Sigmoid colon (tissue), 7 donors: Measurements from ENCODE around the gene CYP39A1. TPM values are rescaled to one million over a fixed set of nuclear protein-coding genes. Genes with fewer than 3 reads are reported as not detected.

Experiments
- DNase-seq: peaks from one replicate; pipeline ENCODE4 v3.0.0-alpha.2; 2019
- H3K27ac ChIP-seq, 4 donors: fragments of 200-600 bp; sonication (generic); one replicate each; pipeline ENCODE4 v1.5.1; 2016 to 2019; ENCODE audit warnings: mild to moderate bottlenecking in 1 of 4
- H3K27me3 ChIP-seq, 3 donors: fragments of 200-600 bp; sonication (generic); one replicate each; pipeline ENCODE4 v1.5.1; 2019; ENCODE audit warnings: mild to moderate bottlenecking in 1 of 3
- H3K36me3 ChIP-seq, 4 donors: fragments of 200-600 bp; sonication (generic); one replicate each; pipeline ENCODE4 v1.5.1; 2016 to 2019
- H3K4me1 ChIP-seq, 4 donors: fragments of 200-600 bp; sonication (generic); one replicate each; pipeline ENCODE4 v1.5.1; 2017 to 2019
- H3K4me3 ChIP-seq, 4 donors: fragments of 200-600 bp; sonication (generic); one replicate each; pipeline ENCODE4 v1.5.1; 2017 to 2019; ENCODE audit warnings: mild to moderate bottlenecking in 2 of 4, moderate library complexity in 1 of 4
- H3K9me3 ChIP-seq, 4 donors: fragments of 200-600 bp in 3 of 4; sonication (generic) in 3 of 4; one replicate each; pipeline versions ENCODE4 v1.5.1 to v1.6.1; 2013 to 2019
- EP300 ChIP-seq, 4 donors: sonication (generic); formaldehyde crosslinking; IDR thresholded peaks; one replicate each; pipeline ENCODE4 v1.6.1; 2017; ENCODE audit warnings: antibody characterized with exemption in 4 of 4
- POLR2A ChIP-seq, 2 donors: fragments of 450-650 bp; IDR thresholded peaks; one replicate each; pipeline ENCODE4 v1.6.1; 2016; ENCODE audit warnings: antibody characterized with exemption in 2 of 2, mild to moderate bottlenecking in 2 of 2, moderate library complexity in 2 of 2
- POLR2AphosphoS5 ChIP-seq, 4 donors: sonication (generic); formaldehyde crosslinking; IDR thresholded peaks; one replicate each; pipeline ENCODE4 v1.6.1; 2017; ENCODE audit warnings: antibody characterized with exemption in 4 of 4
- intact Hi-C: fragments of 100-400 bp; cut with DNase I; formaldehyde crosslinking; loops from one replicate; pipeline ENCODE4 v1.15.1; 2023
- polyA plus RNA-seq, 3 donors: library from polyadenylated mRNA; stranded (reverse); fragments of 200-250 nt; gene quantifications; one replicate each; pipeline ENCODE4 v1.2.3, GENCODE V29; 2013
- total RNA-seq, 4 donors: library from RNA; depleted of rRNA; stranded (reverse); fragments of >200 nt; gene quantifications; one replicate each; pipeline ENCODE4 v1.1.0, GENCODE V29; 2016
- TF ChIP-seq, protein P1 (sequence below), 4 experiments: fragments of 450-650 bp in 3 of 4; fragments of 200-600 bp in 1 of 4; IDR thresholded peaks; one replicate each; pipeline ENCODE4 v1.5.1; 2016 to 2019; ENCODE audit warnings: antibody characterized with exemption in 4 of 4, mild to moderate bottlenecking in 3 of 4, moderate library complexity in 2 of 4
- donor health status: healthy with polysubstance abuse.
- donor health status: Bipolar disorder and iron deficiency.
- donor health status: healthy.

Gene CYP39A1
- total and polyA plus RNA-seq, 7 donors = 1.6 to 7.7 (median 3.0) TPM

DNA sequence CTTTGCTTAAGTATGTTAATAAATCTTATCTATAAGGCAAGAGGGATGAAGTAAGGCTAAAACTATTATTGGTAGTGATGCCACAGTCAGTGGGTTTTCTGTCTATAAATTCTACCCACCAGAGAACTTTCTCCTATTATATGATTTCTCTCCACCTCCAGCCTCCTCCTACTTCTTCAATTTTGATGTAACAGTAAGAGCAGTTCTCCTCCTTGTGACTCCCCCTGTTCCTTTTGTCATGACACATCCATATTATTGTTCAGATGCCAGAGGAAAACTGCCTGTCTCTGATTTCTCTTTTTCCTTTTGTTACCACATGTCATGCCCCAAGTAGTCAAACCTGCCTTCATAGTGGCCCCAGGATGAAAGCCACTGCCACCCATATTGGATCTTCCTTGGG lies 152.2 kb downstream of the CYP39A1 start:
- Histone ChIP-seq H3K4me3 (no peak overlapping the region), H3K9me3 (no peaks in the 10 kb centered on the region), H3K27me3 (no peaks in the 10 kb centered on the region), H3K4me1 (peaks cover 0 to 2% (median 0%) of the 10 kb centered on the region in 4 donors), H3K27ac (no peak overlapping the region), H3K36me3 (no peaks in the 10 kb centered on the region)
- intact Hi-C loops = no loop called here
- TF ChIP-seq, protein P1, sequence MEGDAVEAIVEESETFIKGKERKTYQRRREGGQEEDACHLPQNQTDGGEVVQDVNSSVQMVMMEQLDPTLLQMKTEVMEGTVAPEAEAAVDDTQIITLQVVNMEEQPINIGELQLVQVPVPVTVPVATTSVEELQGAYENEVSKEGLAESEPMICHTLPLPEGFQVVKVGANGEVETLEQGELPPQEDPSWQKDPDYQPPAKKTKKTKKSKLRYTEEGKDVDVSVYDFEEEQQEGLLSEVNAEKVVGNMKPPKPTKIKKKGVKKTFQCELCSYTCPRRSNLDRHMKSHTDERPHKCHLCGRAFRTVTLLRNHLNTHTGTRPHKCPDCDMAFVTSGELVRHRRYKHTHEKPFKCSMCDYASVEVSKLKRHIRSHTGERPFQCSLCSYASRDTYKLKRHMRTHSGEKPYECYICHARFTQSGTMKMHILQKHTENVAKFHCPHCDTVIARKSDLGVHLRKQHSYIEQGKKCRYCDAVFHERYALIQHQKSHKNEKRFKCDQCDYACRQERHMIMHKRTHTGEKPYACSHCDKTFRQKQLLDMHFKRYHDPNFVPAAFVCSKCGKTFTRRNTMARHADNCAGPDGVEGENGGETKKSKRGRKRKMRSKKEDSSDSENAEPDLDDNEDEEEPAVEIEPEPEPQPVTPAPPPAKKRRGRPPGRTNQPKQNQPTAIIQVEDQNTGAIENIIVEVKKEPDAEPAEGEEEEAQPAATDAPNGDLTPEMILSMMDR (IDR thresholded peaks at IDR 0.05) = no peak
- no peak for TF ChIP-seq EP300 (IDR thresholded peaks at IDR 0.05)
- no peak for TF ChIP-seq POLR2AphosphoS5 (IDR thresholded peaks at IDR 0.05)
- no peak for TF ChIP-seq POLR2A (IDR thresholded peaks at IDR 0.05)
- DNase-seq = no peak

Other genes with a start within 250 kb of the CYP39A1 start
- 10 to 100 TPM in 2 of 4 donors, 1 to 10 TPM in 2; 9.1 to 22.7 (median 11.2) TPM for gene RCAN2, start 161.4 kb downstream of the CYP39A1 start, total RNA-seq
- 1 to 10 TPM; 5.0 to 6.6 (median 5.5) TPM for gene RCAN2, start 161.4 kb downstream of the CYP39A1 start, polyA plus RNA-seq
- gene SLC25A27, start 157 bp upstream of the CYP39A1 start, total RNA-seq = 10 to 100 TPM; 25.0 to 54.6 (median 38.2) TPM
- 1 to 10 TPM in 2 of 3 donors, not detected in 1; 4.2 to 4.9 TPM for gene SLC25A27, start 157 bp upstream of the CYP39A1 start, polyA plus RNA-seq
- 1 to 10 TPM in 2 of 4 donors, under 1 TPM in 2; 0.49 to 1.9 (median 1.4) TPM for gene TDRD6, start 35.1 kb upstream of the CYP39A1 start, total RNA-seq
- gene TDRD6, start 35.1 kb upstream of the CYP39A1 start, polyA plus RNA-seq = under 1 TPM in 2 of 3 donors, not detected in 1; under 0.01 to 0.10 TPM
- 1 to 10 TPM in 1 of 4 donors, under 1 TPM in 1, not detected in 2; 0.49 to 1.1 TPM for gene PLA2G7, start 82.6 kb upstream of the CYP39A1 start, total RNA-seq
- gene PLA2G7, start 82.6 kb upstream of the CYP39A1 start, polyA plus RNA-seq = 10 to 100 TPM in 1 of 3 donors, 1 to 10 TPM in 2; 6.6 to 43.0 (median 8.7) TPM
- not detected for gene ANKRD66, start 94.1 kb upstream of the CYP39A1 start, total RNA-seq
- not detected for gene ANKRD66, start 94.1 kb upstream of the CYP39A1 start, polyA plus RNA-seq
- gene MEP1A, start 140.6 kb upstream of the CYP39A1 start, total RNA-seq = under 1 TPM in 1 of 4 donors, not detected in 3; 0.36 TPM
- gene MEP1A, start 140.6 kb upstream of the CYP39A1 start, polyA plus RNA-seq = 10 to 100 TPM; 39.1 to 45.6 (median 43.0) TPM